PC-9 (cell line): ENCODE measurements around the gene NUP107.

Source experiments
- CTCF ChIP-seq: fragments of 200-600 bp; sonication (generic); conservative IDR thresholded peaks from 2 replicates; pipeline ENCODE4 v1.6.1; 2017; ENCODE audit warnings: mixed run types, antibody characterized with exemption, mild to moderate bottlenecking, moderate library complexity
- EZH2 ChIP-seq: fragments of 200-600 bp; sonication (generic); IDR thresholded peaks from 2 replicates; pipeline ENCODE4 v1.8.0; 2017; ENCODE audit warnings: antibody characterized with exemption, low read depth

GRCh38 chr12:68771223-68771925, 84.6 kb downstream of the NUP107 start:
- TF ChIP-seq CTCF: no peak
- no peak for TF ChIP-seq EZH2
